ENCODE results near the gene ANKMY1. TPM values are rescaled to one million over a fixed set of nuclear protein-coding genes. Genes with fewer than 3 reads are reported as not detected.

The ANKMY1 gene
- total and polyA plus RNA-seq, 10 donors: 7.6 to 45.5 (median 29.4) TPM

DNA sequence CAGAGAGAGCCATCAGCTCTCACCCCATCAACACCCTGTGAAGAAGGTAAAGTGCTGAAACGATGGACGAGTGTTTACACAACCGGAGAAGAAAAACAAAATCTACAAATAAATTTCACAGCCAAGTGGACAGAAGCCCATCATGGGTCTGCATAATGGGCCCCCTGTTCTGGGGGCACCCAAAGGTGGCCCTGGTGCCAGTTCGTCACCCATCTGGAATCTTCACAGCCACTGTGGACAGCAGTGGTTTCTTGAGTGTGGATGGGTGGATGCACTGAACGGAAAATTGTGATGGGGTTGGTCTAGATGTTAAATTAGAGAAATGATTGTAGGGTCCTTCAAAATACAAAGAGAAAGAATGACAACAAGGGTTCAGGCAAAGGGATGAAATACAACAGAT, 38.8 kb downstream of the ANKMY1 start:
- H3K27ac ChIP-seq: no peak overlapping the region
- H3K4me1 ChIP-seq: peaks cover 3 to 20% (median 9%) of the 10 kb centered on the region in 6 donors
- TF ChIP-seq POLR2AphosphoS5 (IDR thresholded peaks at IDR 0.05): no peak
- peaks cover 0 to 33% (median 15%) of the 10 kb centered on the region in 6 donors for H3K36me3 ChIP-seq
- DNase-seq: no peak
- 91 to 94% (median 93%) methylated on average over 5 of the region's 5 CpGs for WGBS, 5 donors
- no peak overlapping the region for H3K4me3 ChIP-seq
- intact Hi-C loops (cut with DNase I; ENCODE audit: low total_unique reads): loop anchor here (10.0 kb wide), 1 partner anchor 316 kb away; no protein-coding TSS in a partner anchor
- peaks cover 0 to 22% (median 7%) of the 10 kb centered on the region in 8 donors for H3K9me3 ChIP-seq
- peaks cover 0 to 16% (median 0%) of the 10 kb centered on the region in 7 donors for H3K27me3 ChIP-seq (replicated peaks in 1 of 7)

GRCh38 chr2:240517342-240517741, 40.4 kb downstream of the ANKMY1 start:
- intact Hi-C loops (cut with DNase I; ENCODE audit: low total_unique reads): loop anchor here (10.0 kb wide), 1 partner anchor 317 kb away; no protein-coding TSS in a partner anchor
- DNase-seq: peak; percentile 15
- H3K27ac ChIP-seq: no peak overlapping the region
- peaks cover 0 to 16% (median 0%) of the 10 kb centered on the region in 7 donors for H3K27me3 ChIP-seq (replicated peaks in 1 of 7)
- no peak for TF ChIP-seq CTCF (IDR thresholded peaks at IDR 0.05 in 8 of 11, conservative IDR thresholded peaks at IDR 0.05 in 3 of 11)
- TF ChIP-seq POLR2A (IDR thresholded peaks at IDR 0.05): no peak
- TF ChIP-seq POLR2AphosphoS5 (IDR thresholded peaks at IDR 0.05): no peak
- H3K4me3 ChIP-seq: no peak overlapping the region
- peaks cover 0 to 22% (median 3%) of the 10 kb centered on the region in 6 donors for H3K36me3 ChIP-seq
- 96 to 100% (median 98%) methylated on average over 4 of the region's 4 CpGs for WGBS, 5 donors
- H3K4me1 ChIP-seq: peaks cover 9 to 25% (median 16%) of the 10 kb centered on the region in 6 donors
- peaks cover 0 to 8% (median 6%) of the 10 kb centered on the region in 8 donors for H3K9me3 ChIP-seq

GRCh38 chr2:240514631-240515030, 43.2 kb downstream of the ANKMY1 start:
- Histone ChIP-seq H3K27me3 (replicated peaks in 1 of 7) (peaks cover 0 to 7% (median 0%) of the 10 kb centered on the region in 7 donors), H3K9me3 (no peaks in the 10 kb centered on the region), H3K27ac (peak overlapping the region in 1 of 8 donors; percentile 50), H3K4me1 (peaks cover 9 to 16% (median 12%) of the 10 kb centered on the region in 6 donors), H3K36me3 (peaks cover 0 to 36% (median 13%) of the 10 kb centered on the region in 6 donors), H3K4me3 (no peak overlapping the region)
- 93 to 100% (median 95%) methylated on average over 1 to 2 of the region's 2 CpGs for WGBS, 5 donors
- DNase-seq: no peak
- intact Hi-C loops (cut with DNase I; ENCODE audit: low total_unique reads): loop anchor here (10.0 kb wide), 1 partner anchor 320 kb away; no protein-coding TSS in a partner anchor
- TF ChIP-seq POLR2A (IDR thresholded peaks at IDR 0.05) (no peak), CTCF (IDR thresholded peaks at IDR 0.05 in 8 of 11, conservative IDR thresholded peaks at IDR 0.05 in 3 of 11) (no peak), POLR2AphosphoS5 (IDR thresholded peaks at IDR 0.05) (no peak)

- Histone ChIP-seq H3K9me3 (no peaks in the 10 kb centered on the region), H3K36me3 (peaks cover 0 to 39% (median 13%) of the 10 kb centered on the region in 6 donors), H3K27me3 (replicated peaks in 1 of 7) (no peaks in the 10 kb centered on the region), H3K4me3 (no peak overlapping the region), H3K4me1 (peaks cover 9 to 16% (median 10%) of the 10 kb centered on the region in 6 donors), H3K27ac (peak overlapping the region in 2 of 8 donors; percentile 37 to 50)
- intact Hi-C loops (cut with DNase I; ENCODE audit: low total_unique reads): loop anchor here (10.0 kb wide), 1 partner anchor 321 kb away; no protein-coding TSS in a partner anchor
- peak; percentile 96 for DNase-seq
- TF ChIP-seq POLR2A (IDR thresholded peaks at IDR 0.05): no peak
- peak; percentile 83 to 95 (median 91) for TF ChIP-seq CTCF (IDR thresholded peaks at IDR 0.05 in 8 of 11, conservative IDR thresholded peaks at IDR 0.05 in 3 of 11)
- peak; percentile 58 to 66 (median 65) for TF ChIP-seq POLR2AphosphoS5 (IDR thresholded peaks at IDR 0.05)
- WGBS, 5 donors: 33 to 57% (median 43%) methylated on average over 13 of the region's 13 CpGs
Measured at GRCh38 chr2:240513549-240514287, 44.1 kb downstream of the ANKMY1 start.

Data from spleen (tissue), 11 donors.